Kidney glomerular epithelial cell (primary cell): ENCODE data around the gene TUBA4A.
"Not testable (repeated sequence)": the region's sequence is repeated elsewhere in the genome, so short reads cannot be mapped to it uniquely, and the experiment has no call there.

Experiments
- DNase-seq: peaks from one replicate; lab custom pipeline; 2025; lab: John Stamatoyannopoulos, UW

The TUBA4A gene

GRCh38 chr2:219253753-219254589 lies at the start of gene TUBA4A:
Gene TUBA4A (minus strand): TSS chr2:219253918. CDS start chr2:219253858, 60 bp downstream.
- peak; percentile 75 for DNase-seq

GRCh38 chr2:219302412-219302968 lies 48.8 kb upstream of the TUBA4A start:
- no peak for DNase-seq

- no peak for DNase-seq
These were observed 46.3 kb upstream of the TUBA4A start for GRCh38 chr2:219300022-219300421.

- DNase-seq = no peak
These were observed 45.6 kb upstream of the TUBA4A start for GRCh38 chr2:219299372-219299760.

GRCh38 chr2:219298759-219299371 lies 45.1 kb upstream of the TUBA4A start:
- peak; percentile 50 for DNase-seq

- DNase-seq = no peak
These were observed 44.2 kb upstream of the TUBA4A start for GRCh38 chr2:219297766-219298456.

GRCh38 chr2:219296631-219297391 lies 43.1 kb upstream of the TUBA4A start:
- DNase-seq = no peak

- no peak for DNase-seq
These were observed 42.4 kb upstream of the TUBA4A start for GRCh38 chr2:219296142-219296541.

GRCh38 chr2:219294356-219295351 lies 40.9 kb upstream of the TUBA4A start:
- DNase-seq = peak; percentile 74

GRCh38 chr2:219293736-219294231 lies 40.1 kb upstream of the TUBA4A start:
- DNase-seq = no peak

GRCh38 chr2:219292616-219293015 lies 38.9 kb upstream of the TUBA4A start:
- DNase-seq = no peak

GRCh38 chr2:219291910-219292490 lies 38.3 kb upstream of the TUBA4A start:
- DNase-seq = no peak

- no peak for DNase-seq
These were observed 37.7 kb upstream of the TUBA4A start for GRCh38 chr2:219291394-219291793.

- no peak for DNase-seq
These were observed 36.9 kb upstream of the TUBA4A start for GRCh38 chr2:219290381-219291171.

GRCh38 chr2:219289537-219290361 lies 36.0 kb upstream of the TUBA4A start:
- DNase-seq = peak; percentile 70

GRCh38 chr2:219289195-219289536 lies 35.4 kb upstream of the TUBA4A start:
- no peak for DNase-seq

- DNase-seq = no peak
These were observed 34.0 kb upstream of the TUBA4A start for GRCh38 chr2:219287580-219288265.

GRCh38 chr2:219287116-219287440 lies 33.4 kb upstream of the TUBA4A start:
- not testable (repeated sequence) for DNase-seq
